Measurements from ENCODE around the gene WDR59.

WDR59 gene

DNA sequence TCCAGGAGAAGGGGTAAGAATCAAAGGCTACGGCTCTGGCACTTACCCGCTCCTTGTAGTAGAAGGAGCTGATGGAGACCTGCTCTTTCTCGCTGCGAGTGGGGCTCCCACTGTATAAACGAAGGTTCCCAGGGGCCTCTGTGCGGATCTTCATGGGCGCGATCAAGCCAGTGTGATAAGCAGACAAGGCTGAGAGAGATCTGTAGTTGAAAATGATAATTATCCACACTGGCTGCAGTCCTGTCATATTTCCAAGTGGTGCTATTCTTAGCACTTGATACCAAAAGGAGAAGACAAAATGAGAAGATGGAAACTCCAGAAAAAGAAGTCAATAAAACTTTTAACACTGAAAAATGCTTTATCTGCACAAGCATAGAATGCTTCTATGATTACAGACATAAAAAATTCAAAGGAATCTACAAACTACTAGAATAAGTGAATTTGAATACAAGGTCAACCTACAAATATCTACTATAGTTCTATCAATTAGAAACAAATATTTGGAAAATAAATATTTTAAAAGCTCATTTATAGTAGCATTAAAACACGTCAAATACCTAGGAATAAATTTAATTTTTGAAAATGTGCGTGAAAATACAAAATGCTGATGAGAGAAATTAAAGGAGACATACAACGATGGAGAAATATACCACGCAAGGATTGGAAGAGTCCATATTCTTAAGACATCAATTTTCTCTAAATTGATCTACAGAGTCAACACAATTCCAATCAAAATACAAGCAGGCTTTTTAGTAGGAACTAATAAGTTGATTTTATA lies 80.8 kb downstream of the WDR59 start:
- Histone ChIP-seq H3K23ac (ENCODE audit: low read length) (no peak overlapping the region), H3K4me3 (ENCODE audit: low read depth, low read length) (no peak overlapping the region), H3K4me1 (ENCODE audit: control insufficient read depth in 1 of 2, insufficient read depth in 2 of 2, low read length in 2 of 2) (peaks cover under 1 to 1% of the 10 kb centered on the region in 2 experiments), H3K4me2 (ENCODE audit: low read length) (no peak overlapping the region), H2BK120ac (ENCODE audit: insufficient read depth, low read length, poor library complexity) (no peak overlapping the region), H3K27ac (ENCODE audit: low read depth, low read length) (no peak overlapping the region), H2BK12ac (ENCODE audit: low read length) (no peak overlapping the region), H4K8ac (ENCODE audit: low read depth, low read length) (no peak overlapping the region), H3K18ac (ENCODE audit: low read length) (no peak overlapping the region), H3K27me3 (ENCODE audit: insufficient read depth, low read length) (no peaks in the 10 kb centered on the region), H3K36me3 (ENCODE audit: control insufficient read depth in 1 of 2, insufficient read depth in 2 of 2, low read length in 2 of 2) (peaks cover 5 to 18% of the 10 kb centered on the region in 2 experiments), H3K9ac (ENCODE audit: low read length) (no peak overlapping the region), H3K14ac (ENCODE audit: low read length) (no peak overlapping the region), H3K4ac (ENCODE audit: low read depth, low read length) (no peak overlapping the region), H4K12ac (ENCODE audit: low read depth, low read length) (no peak overlapping the region), H2BK5ac (ENCODE audit: low read depth, low read length, poor library complexity) (no peak overlapping the region), H3K79me2 (ENCODE audit: control insufficient read depth, insufficient read depth, low read length, poor library complexity) (no peaks in the 10 kb centered on the region), H2AFZ (ENCODE audit: insufficient read depth, low read length, poor library complexity) (no peak overlapping the region), H3K79me1 (ENCODE audit: low read length) (no peaks in the 10 kb centered on the region), H3K9me3 (ENCODE audit: insufficient read depth, low read depth, low read length) (peaks cover 2% of the 10 kb centered on the region), H4K91ac (ENCODE audit: low read depth, low read length) (no peak overlapping the region), H2AK5ac (ENCODE audit: low read length) (no peak overlapping the region)
- DNase-seq: no peak
- no CpG with 5 or more reads among the region's 12 CpGs for WGBS (ENCODE audit: extremely low coverage, insufficient coverage, insufficient read length)

- Histone ChIP-seq H2BK120ac (ENCODE audit: insufficient read depth, low read length, poor library complexity) (no peak overlapping the region), H3K27me3 (ENCODE audit: insufficient read depth, low read length) (no peaks in the 10 kb centered on the region), H3K9ac (ENCODE audit: low read length) (no peak overlapping the region), H4K12ac (ENCODE audit: low read depth, low read length) (no peak overlapping the region), H2AK5ac (ENCODE audit: low read length) (no peak overlapping the region), H3K79me1 (ENCODE audit: low read length) (no peaks in the 10 kb centered on the region), H3K36me3 (ENCODE audit: control insufficient read depth in 1 of 2, insufficient read depth in 2 of 2, low read length in 2 of 2) (peaks cover 5 to 24% of the 10 kb centered on the region in 2 experiments), H3K4me2 (ENCODE audit: low read length) (no peak overlapping the region), H2BK5ac (ENCODE audit: low read depth, low read length, poor library complexity) (no peak overlapping the region), H4K91ac (ENCODE audit: low read depth, low read length) (no peak overlapping the region), H3K79me2 (ENCODE audit: control insufficient read depth, insufficient read depth, low read length, poor library complexity) (no peaks in the 10 kb centered on the region), H3K4me1 (ENCODE audit: control insufficient read depth in 1 of 2, insufficient read depth in 2 of 2, low read length in 2 of 2) (no peaks in the 10 kb centered on the region), H3K14ac (ENCODE audit: low read length) (no peak overlapping the region), H2AFZ (ENCODE audit: insufficient read depth, low read length, poor library complexity) (no peak overlapping the region), H3K23ac (ENCODE audit: low read length) (no peak overlapping the region), H4K8ac (ENCODE audit: low read depth, low read length) (no peak overlapping the region), H3K27ac (ENCODE audit: low read depth, low read length) (no peak overlapping the region), H2BK12ac (ENCODE audit: low read length) (no peak overlapping the region), H3K4me3 (ENCODE audit: low read depth, low read length) (no peak overlapping the region), H3K9me3 (ENCODE audit: insufficient read depth, low read depth, low read length) (peaks cover 2% of the 10 kb centered on the region), H3K4ac (ENCODE audit: low read depth, low read length) (no peak overlapping the region), H3K18ac (ENCODE audit: low read length) (no peak overlapping the region)
- DNase-seq: no peak
- WGBS (ENCODE audit: extremely low coverage, insufficient coverage, insufficient read length): no CpG with 5 or more reads among the region's 1 CpG
These were observed 81.8 kb downstream of the WDR59 start for GRCh38 chr16:74903120-74903519.

- H2BK12ac ChIP-seq (ENCODE audit: low read length): no peak overlapping the region
- no peak overlapping the region for H4K91ac ChIP-seq (ENCODE audit: low read depth, low read length)
- H3K9ac ChIP-seq (ENCODE audit: low read length): no peak overlapping the region
- no peak overlapping the region for H3K4ac ChIP-seq (ENCODE audit: low read depth, low read length)
- H2BK5ac ChIP-seq (ENCODE audit: low read depth, low read length, poor library complexity): no peak overlapping the region
- no peaks in the 10 kb centered on the region for H3K4me1 ChIP-seq (ENCODE audit: control insufficient read depth in 1 of 2, insufficient read depth in 2 of 2, low read length in 2 of 2)
- no peak overlapping the region for H4K12ac ChIP-seq (ENCODE audit: low read depth, low read length)
- no peak overlapping the region for H3K4me3 ChIP-seq (ENCODE audit: low read depth, low read length)
- no peaks in the 10 kb centered on the region for H3K79me1 ChIP-seq (ENCODE audit: low read length)
- H3K4me2 ChIP-seq (ENCODE audit: low read length): no peak overlapping the region
- peaks cover 5 to 18% of the 10 kb centered on the region in 2 experiments for H3K36me3 ChIP-seq (ENCODE audit: control insufficient read depth in 1 of 2, insufficient read depth in 2 of 2, low read length in 2 of 2)
- no peak for DNase-seq
- peaks cover 2% of the 10 kb centered on the region for H3K9me3 ChIP-seq (ENCODE audit: insufficient read depth, low read depth, low read length)
- no peak overlapping the region for H3K14ac ChIP-seq (ENCODE audit: low read length)
- no peak overlapping the region for H2AK5ac ChIP-seq (ENCODE audit: low read length)
- WGBS (ENCODE audit: extremely low coverage, insufficient coverage, insufficient read length): no CpG with 5 or more reads among the region's 5 CpGs
- H2BK120ac ChIP-seq (ENCODE audit: insufficient read depth, low read length, poor library complexity): no peak overlapping the region
- no peaks in the 10 kb centered on the region for H3K27me3 ChIP-seq (ENCODE audit: insufficient read depth, low read length)
- no peak overlapping the region for H3K23ac ChIP-seq (ENCODE audit: low read length)
- no peak overlapping the region for H3K27ac ChIP-seq (ENCODE audit: low read depth, low read length)
- no peak overlapping the region for H4K8ac ChIP-seq (ENCODE audit: low read depth, low read length)
- H2AFZ ChIP-seq (ENCODE audit: insufficient read depth, low read length, poor library complexity): no peak overlapping the region
- no peak overlapping the region for H3K18ac ChIP-seq (ENCODE audit: low read length)
- H3K79me2 ChIP-seq (ENCODE audit: control insufficient read depth, insufficient read depth, low read length, poor library complexity): no peaks in the 10 kb centered on the region
These were observed 82.8 kb downstream of the WDR59 start for GRCh38 chr16:74902161-74902560.

- Histone ChIP-seq H3K9ac (ENCODE audit: low read length) (no peak overlapping the region), H3K4ac (ENCODE audit: low read depth, low read length) (no peak overlapping the region), H3K79me2 (ENCODE audit: control insufficient read depth, insufficient read depth, low read length, poor library complexity) (no peaks in the 10 kb centered on the region), H4K8ac (ENCODE audit: low read depth, low read length) (no peak overlapping the region), H3K4me2 (ENCODE audit: low read length) (no peak overlapping the region), H4K12ac (ENCODE audit: low read depth, low read length) (no peak overlapping the region), H3K36me3 (ENCODE audit: control insufficient read depth in 1 of 2, insufficient read depth in 2 of 2, low read length in 2 of 2) (peaks cover 5 to 14% of the 10 kb centered on the region in 2 experiments), H3K18ac (ENCODE audit: low read length) (no peak overlapping the region), H3K14ac (ENCODE audit: low read length) (no peak overlapping the region), H2BK12ac (ENCODE audit: low read length) (no peak overlapping the region), H3K23ac (ENCODE audit: low read length) (no peak overlapping the region), H3K27ac (ENCODE audit: low read depth, low read length) (no peak overlapping the region), H2BK120ac (ENCODE audit: insufficient read depth, low read length, poor library complexity) (no peak overlapping the region), H4K91ac (ENCODE audit: low read depth, low read length) (no peak overlapping the region), H2AFZ (ENCODE audit: insufficient read depth, low read length, poor library complexity) (no peak overlapping the region), H3K27me3 (ENCODE audit: insufficient read depth, low read length) (no peaks in the 10 kb centered on the region), H3K9me3 (ENCODE audit: insufficient read depth, low read depth, low read length) (no peaks in the 10 kb centered on the region), H2BK5ac (ENCODE audit: low read depth, low read length, poor library complexity) (no peak overlapping the region), H3K4me1 (ENCODE audit: control insufficient read depth in 1 of 2, insufficient read depth in 2 of 2, low read length in 2 of 2) (no peaks in the 10 kb centered on the region), H2AK5ac (ENCODE audit: low read length) (no peak overlapping the region), H3K79me1 (ENCODE audit: low read length) (no peaks in the 10 kb centered on the region), H3K4me3 (ENCODE audit: low read depth, low read length) (no peak overlapping the region)
- DNase-seq: no peak
- WGBS (ENCODE audit: extremely low coverage, insufficient coverage, insufficient read length): no CpG with 5 or more reads among the region's 4 CpGs
These were observed 83.3 kb downstream of the WDR59 start for GRCh38 chr16:74901606-74902005.

All from trophoblast cell (in vitro differentiated cells and primary cell).